Measurements from ENCODE around the gene EHD3.

GRCh38 chr2:31258351-31258750, 24.4 kb downstream of the EHD3 start:
- no peak for TF ChIP-seq EZH2 (IDR thresholded peaks at IDR 0.05; ENCODE audit: low read depth)
- TF ChIP-seq CTCF (conservative IDR thresholded peaks at IDR 0.05) = no peak
